Neural progenitor cell (in vitro differentiated cells): Measurements from ENCODE around the gene CCR6. TPM values are rescaled to one million over a fixed set of nuclear protein-coding genes. Genes with fewer than 3 reads are reported as not detected.

Experiments
- DNase-seq: peaks from one replicate; pipeline ENCODE4 v3.0.0-alpha.2; 2016; ENCODE audit warnings: low spot score
- H2AFZ ChIP-seq: fragments of 200-600 bp; sonication (generic); replicated peaks from 2 replicates; pipeline ENCODE4 v1.6.1; 2016; ENCODE audit warnings: antibody characterized with exemption
- H3F3A ChIP-seq: fragments of 200-600 bp; sonication (generic); 2 replicates; pipeline ENCODE4 v1.6.1; 2016; ENCODE audit warnings: antibody characterized with exemption, low read depth
- H3K27ac ChIP-seq: fragments of 200-600 bp; sonication (generic); 2 replicates; pipeline ENCODE4 v1.5.1; 2016; ENCODE audit warnings: mild to moderate bottlenecking
- H3K27me3 ChIP-seq: fragments of 200-600 bp; sonication (generic); 2 replicates; pipeline ENCODE4 v1.6.1; 2016; ENCODE audit warnings: mild to moderate bottlenecking, moderate library complexity
- H3K36me3 ChIP-seq: fragments of 200-600 bp; sonication (generic); 2 replicates; pipeline ENCODE4 v1.5.1; 2016
- H3K4me1 ChIP-seq: fragments of 200-600 bp; sonication (generic); 2 replicates; pipeline ENCODE4 v1.6.1; 2016; ENCODE audit warnings: mixed run types
- H3K4me2 ChIP-seq: fragments of 200-600 bp; sonication (generic); 2 replicates; pipeline ENCODE4 v1.6.1; 2016
- H3K4me3 ChIP-seq: fragments of 200-600 bp; sonication (generic); 2 replicates; pipeline ENCODE4 v1.5.1; 2016
- H3K79me2 ChIP-seq: fragments of 200-600 bp; sonication (generic); 2 replicates; pipeline ENCODE4 v1.6.1; 2016; ENCODE audit warnings: low read depth
- H3K9ac ChIP-seq: fragments of 200-600 bp; sonication (generic); 2 replicates; pipeline ENCODE4 v1.6.1; 2016
- H3K9me3 ChIP-seq: fragments of 200-600 bp; sonication (generic); 2 replicates; pipeline ENCODE4 v1.5.1; 2016; ENCODE audit warnings: low read depth
- H4K20me1 ChIP-seq: fragments of 200-600 bp; sonication (generic); 2 replicates; pipeline ENCODE4 v1.6.1; 2016; ENCODE audit warnings: low read depth
- H3K27ac Mint-ChIP-seq: 3 replicates; pipeline ENCODE4 v1.8.0; 2021; ENCODE audit warnings: mixed read lengths
- H3K27me3 Mint-ChIP-seq: 2 replicates; pipeline ENCODE4 v1.8.0; 2022; ENCODE audit warnings: low read depth, mild to moderate bottlenecking, inconsistent platforms, moderate library complexity, mixed read lengths; ENCODE audit not compliant: insufficient read depth
- H3K36me3 Mint-ChIP-seq: 3 replicates; pipeline ENCODE4 v1.8.0; 2021; ENCODE audit warnings: mixed read lengths
- H3K4me1 Mint-ChIP-seq: 3 replicates; pipeline ENCODE4 v1.8.0; 2021; ENCODE audit warnings: mixed read lengths
- H3K4me3 Mint-ChIP-seq: 3 replicates; pipeline ENCODE4 v1.8.0; 2021; ENCODE audit warnings: mild to moderate bottlenecking, moderate library complexity, mixed read lengths
- H3K9me3 Mint-ChIP-seq: 3 replicates; pipeline ENCODE4 v1.8.0; 2020; ENCODE audit warnings: mixed read lengths
- CTCF ChIP-seq: fragments of 200-600 bp; sonication (generic); IDR thresholded peaks from 2 replicates; pipeline ENCODE4 v1.5.1; 2017; ENCODE audit warnings: antibody characterized with exemption, mild to moderate bottlenecking
- EZH2 ChIP-seq: fragments of 200-600 bp; sonication (generic); IDR thresholded peaks from 2 replicates; pipeline ENCODE4 v1.6.1; 2017; ENCODE audit warnings: antibody characterized with exemption, mild to moderate bottlenecking, moderate library complexity
- EZH2phosphoT487 ChIP-seq: fragments of 200-600 bp; sonication (generic); IDR thresholded peaks from 2 replicates; pipeline ENCODE4 v1.6.1; 2017; ENCODE audit warnings: antibody characterized with exemption
- total RNA-seq: library from RNA; depleted of rRNA; stranded (reverse); fragments of >200 nt; gene quantifications from 2 replicates; pipeline ENCODE4 v1.2.3, GENCODE V29; 2015; ENCODE audit warnings: low replicate concordance

Gene CCR6
- total RNA-seq, 1 donor from 2014 or later: not detected

- Histone ChIP-seq H3K27ac (no peak overlapping the region), H3K79me2 (no peaks in the 10 kb centered on the region), H3F3A (peaks cover 13% of the 10 kb centered on the region), H3K9ac (no peak overlapping the region), H3K9me3 (no peaks in the 10 kb centered on the region), H2AFZ (no peak overlapping the region), H3K36me3 (no peaks in the 10 kb centered on the region), H3K4me3 (no peak overlapping the region), H3K4me2 (no peak overlapping the region), H3K27me3 (no peaks in the 10 kb centered on the region), H4K20me1 (no peaks in the 10 kb centered on the region), H3K4me1 (peaks cover 24% of the 10 kb centered on the region)
- Mint-ChIP-seq H3K27me3 (peaks cover 6% of the 10 kb centered on the region), H3K36me3 (peaks cover 5% of the 10 kb centered on the region), H3K4me3 (no peak overlapping the region), H3K4me1 (peaks cover 18% of the 10 kb centered on the region), H3K9me3 (peaks cover 6% of the 10 kb centered on the region), H3K27ac (no peak overlapping the region)
- DNase-seq: no peak
- TF ChIP-seq EZH2 (no peak), CTCF (no peak), EZH2phosphoT487 (no peak)
Measured at GRCh38 chr6:167096991-167097390, 25.9 kb upstream of the CCR6 start.

GRCh38 chr6:167097770-167098169 lies 25.1 kb upstream of the CCR6 start:
- H3K27ac Mint-ChIP-seq: no peak overlapping the region
- TF ChIP-seq EZH2: no peak
- TF ChIP-seq CTCF: no peak
- TF ChIP-seq EZH2phosphoT487: no peak
- no peak for DNase-seq
- H3K36me3 ChIP-seq: no peaks in the 10 kb centered on the region
- H3K27ac ChIP-seq: no peak overlapping the region
- H2AFZ ChIP-seq: no peak overlapping the region
- H4K20me1 ChIP-seq: no peaks in the 10 kb centered on the region
- H3F3A ChIP-seq: peaks cover 13% of the 10 kb centered on the region
- H3K4me2 ChIP-seq: no peak overlapping the region
- no peaks in the 10 kb centered on the region for H3K79me2 ChIP-seq
- peaks cover 5% of the 10 kb centered on the region for H3K36me3 Mint-ChIP-seq
- no peak overlapping the region for H3K4me3 ChIP-seq
- peaks cover 6% of the 10 kb centered on the region for H3K9me3 Mint-ChIP-seq
- H3K9me3 ChIP-seq: no peaks in the 10 kb centered on the region
- peaks cover 24% of the 10 kb centered on the region for H3K4me1 ChIP-seq
- peaks cover 18% of the 10 kb centered on the region for H3K4me1 Mint-ChIP-seq
- no peaks in the 10 kb centered on the region for H3K27me3 ChIP-seq
- peaks cover 8% of the 10 kb centered on the region for H3K27me3 Mint-ChIP-seq
- H3K4me3 Mint-ChIP-seq: no peak overlapping the region
- no peak overlapping the region for H3K9ac ChIP-seq

- no peaks in the 10 kb centered on the region for H4K20me1 ChIP-seq
- H2AFZ ChIP-seq: no peak overlapping the region
- no peak overlapping the region for H3K27ac Mint-ChIP-seq
- H3K27me3 ChIP-seq: no peaks in the 10 kb centered on the region
- H3K4me1 Mint-ChIP-seq: peaks cover 18% of the 10 kb centered on the region
- TF ChIP-seq CTCF: no peak
- TF ChIP-seq EZH2: no peak
- no peak for TF ChIP-seq EZH2phosphoT487
- DNase-seq: no peak
- H3K36me3 ChIP-seq: no peaks in the 10 kb centered on the region
- H3K79me2 ChIP-seq: no peaks in the 10 kb centered on the region
- H3K36me3 Mint-ChIP-seq: peaks cover 5% of the 10 kb centered on the region
- peaks cover 24% of the 10 kb centered on the region for H3K4me1 ChIP-seq
- peaks cover 9% of the 10 kb centered on the region for H3K27me3 Mint-ChIP-seq
- peaks cover 13% of the 10 kb centered on the region for H3F3A ChIP-seq
- H3K27ac ChIP-seq: no peak overlapping the region
- H3K9me3 Mint-ChIP-seq: peaks cover 6% of the 10 kb centered on the region
- H3K9me3 ChIP-seq: no peaks in the 10 kb centered on the region
- H3K4me3 Mint-ChIP-seq: no peak overlapping the region
- no peak overlapping the region for H3K9ac ChIP-seq
- H3K4me3 ChIP-seq: no peak overlapping the region
- peak overlapping the region; percentile 18 for H3K4me2 ChIP-seq
Measured at GRCh38 chr6:167098825-167099225, 24.1 kb upstream of the CCR6 start.
